KOPT-K1 (cell line): Measurements from ENCODE around the gene PRKCZ.

ENCODE experiments used
- H3K27ac ChIP-seq: fragments of 200-600 bp; sonication (generic); 2 replicates; pipeline ENCODE4 v1.5.1; 2016; ENCODE audit warnings: antibody characterized with exemption, mild to moderate bottlenecking, low read depth, low read length; ENCODE audit not compliant: poor library complexity, severe bottlenecking
- H3K36me3 ChIP-seq: fragments of 200-600 bp; sonication (generic); 2 replicates; pipeline ENCODE4 v1.5.1; 2017; ENCODE audit warnings: antibody characterized with exemption, mild to moderate bottlenecking, low read length, moderate library complexity; ENCODE audit not compliant: insufficient read depth
- H3K9me3 ChIP-seq: fragments of 200-600 bp; sonication (generic); 2 replicates; pipeline ENCODE4 v1.5.1; 2017; ENCODE audit warnings: antibody characterized with exemption, low read length, mild to moderate bottlenecking; ENCODE audit not compliant: insufficient read depth, poor library complexity, severe bottlenecking

Gene PRKCZ

DNA sequence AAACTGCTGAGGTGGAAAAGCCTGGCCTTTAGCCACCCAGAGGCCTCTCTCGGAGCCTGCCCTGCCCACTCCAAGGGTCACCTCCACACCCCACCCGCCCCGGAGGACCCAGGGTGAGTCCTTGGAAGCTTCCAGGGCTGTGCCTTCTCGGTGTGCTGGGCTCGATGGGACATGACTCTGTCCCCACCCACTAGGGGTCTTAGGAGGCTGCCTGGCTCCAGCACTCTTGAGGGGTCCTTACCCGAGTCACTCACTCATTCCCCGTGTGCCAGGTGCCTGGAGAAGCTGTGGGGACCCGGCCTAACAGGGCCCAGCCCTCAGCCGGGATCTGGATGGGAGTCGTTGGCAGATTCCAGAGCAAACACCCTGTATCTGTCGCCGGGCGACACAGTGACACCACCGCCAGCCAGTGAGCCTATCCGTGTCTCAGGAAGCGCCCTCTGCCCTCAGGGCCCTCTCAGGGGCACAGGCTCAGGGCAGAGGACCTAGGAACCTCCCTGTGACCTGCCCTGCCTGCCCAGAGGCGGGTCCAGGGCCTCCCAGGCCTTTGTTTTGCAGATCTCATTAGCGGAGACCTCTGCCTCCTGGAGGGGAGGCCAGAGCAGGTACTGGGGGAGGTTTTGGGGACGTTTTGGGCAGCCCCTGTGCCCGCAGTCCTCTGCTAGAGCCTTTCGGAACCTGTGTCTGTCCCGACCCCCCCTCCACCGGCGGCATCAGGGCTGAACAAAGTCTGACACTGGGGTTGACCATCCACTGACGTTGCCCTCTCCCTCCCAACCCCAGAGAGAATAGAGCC lies 3.1 kb upstream of the PRKCZ start:
- Histone ChIP-seq H3K9me3 (no peaks in the 10 kb centered on the region), H3K36me3 (no peaks in the 10 kb centered on the region), H3K27ac (no peak overlapping the region)

DNA sequence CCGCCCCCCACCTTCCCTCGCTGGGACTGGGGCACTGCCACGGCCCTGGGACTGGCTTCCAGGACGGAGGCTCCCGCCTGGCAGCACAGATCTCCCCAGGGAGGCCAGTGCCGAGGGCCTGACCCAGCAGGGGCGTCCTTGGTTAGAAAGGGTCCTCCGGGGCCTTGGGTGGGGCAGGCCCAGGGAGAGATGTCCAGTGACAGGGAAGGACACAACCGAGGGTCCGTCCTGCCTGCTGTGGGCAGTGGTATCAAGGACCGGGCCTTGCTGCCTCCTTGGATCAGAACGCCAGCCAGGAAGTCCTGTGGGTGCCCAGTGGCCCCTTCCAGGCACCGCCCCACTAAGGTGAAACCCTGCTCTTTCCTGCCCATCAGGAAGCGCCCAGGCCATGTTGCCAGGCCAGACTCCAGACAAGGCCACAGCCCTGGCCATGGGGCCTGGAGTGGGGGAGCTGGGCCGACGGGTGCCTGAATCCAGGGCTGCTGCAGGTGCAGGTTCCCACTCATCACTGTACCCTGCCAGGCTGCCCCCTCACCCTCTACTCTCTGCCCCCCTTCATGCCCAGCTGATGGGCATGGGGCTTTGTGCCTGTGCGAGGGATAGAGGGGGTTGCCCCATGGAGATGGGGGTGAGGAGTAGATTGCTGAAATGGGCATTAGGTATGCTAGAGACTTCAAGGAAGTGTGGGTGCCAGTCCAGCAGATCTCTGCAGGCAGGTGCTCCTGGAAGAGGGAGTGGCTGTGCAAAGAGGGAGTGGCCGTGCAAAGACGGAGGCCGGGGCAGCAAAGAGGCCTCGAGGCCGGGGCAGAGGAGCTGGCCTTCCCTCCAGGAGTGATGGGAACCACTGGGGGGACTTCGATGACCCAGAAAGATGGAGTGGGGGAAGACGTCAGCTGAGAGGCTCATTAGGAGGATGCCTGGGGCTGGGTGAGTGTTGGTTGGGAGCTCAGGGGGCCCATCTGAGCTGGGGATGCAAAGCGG lies 2.2 kb upstream of the PRKCZ start:
- no peak overlapping the region for H3K27ac ChIP-seq
- no peaks in the 10 kb centered on the region for H3K9me3 ChIP-seq
- H3K36me3 ChIP-seq = no peaks in the 10 kb centered on the region

DNA sequence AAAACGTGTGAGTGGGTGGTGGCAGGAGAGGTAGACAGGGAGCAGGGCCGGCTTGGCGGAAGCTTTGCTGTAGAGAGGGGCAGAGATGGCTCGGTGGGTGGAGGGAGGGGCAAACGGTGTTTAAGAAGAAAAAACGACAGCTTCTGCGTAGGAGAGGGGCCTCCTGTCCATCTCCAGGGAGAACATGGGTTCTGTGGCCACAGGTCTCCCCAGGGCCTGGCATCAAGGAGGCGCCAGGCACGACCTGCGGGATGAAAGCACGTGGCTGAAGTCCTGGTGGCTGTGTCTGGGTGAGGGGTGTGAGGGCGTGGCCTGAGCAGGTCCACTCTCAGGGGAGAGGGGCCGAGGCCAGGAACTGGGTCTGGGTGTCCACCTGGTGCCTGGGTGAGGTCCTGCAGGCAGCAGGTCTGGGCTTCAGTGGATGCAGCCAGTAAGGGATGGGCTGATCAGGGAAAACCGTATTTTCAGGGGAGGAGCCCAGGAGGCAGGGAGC lies 940 bp upstream of the PRKCZ start:
- Histone ChIP-seq H3K9me3 (no peaks in the 10 kb centered on the region), H3K36me3 (no peaks in the 10 kb centered on the region), H3K27ac (no peak overlapping the region)

DNA sequence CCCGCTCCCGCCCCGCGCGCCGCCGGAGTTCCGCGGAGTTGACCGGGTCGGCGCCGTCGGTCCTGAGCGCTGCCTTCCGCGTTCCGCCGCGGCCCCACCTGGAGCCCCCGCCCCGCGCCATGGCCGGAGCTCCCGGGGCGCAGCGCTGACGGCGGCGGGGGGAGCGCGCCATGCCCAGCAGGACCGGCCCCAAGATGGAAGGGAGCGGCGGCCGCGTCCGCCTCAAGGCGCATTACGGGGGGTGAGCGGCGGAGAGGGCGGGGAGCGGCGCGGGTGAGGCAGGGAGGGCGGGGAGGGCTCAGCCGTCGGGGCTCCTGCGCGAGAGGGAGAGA lies 216 bp downstream of the PRKCZ start:
- H3K27ac ChIP-seq = no peak overlapping the region
- H3K36me3 ChIP-seq = no peaks in the 10 kb centered on the region
- no peaks in the 10 kb centered on the region for H3K9me3 ChIP-seq

DNA sequence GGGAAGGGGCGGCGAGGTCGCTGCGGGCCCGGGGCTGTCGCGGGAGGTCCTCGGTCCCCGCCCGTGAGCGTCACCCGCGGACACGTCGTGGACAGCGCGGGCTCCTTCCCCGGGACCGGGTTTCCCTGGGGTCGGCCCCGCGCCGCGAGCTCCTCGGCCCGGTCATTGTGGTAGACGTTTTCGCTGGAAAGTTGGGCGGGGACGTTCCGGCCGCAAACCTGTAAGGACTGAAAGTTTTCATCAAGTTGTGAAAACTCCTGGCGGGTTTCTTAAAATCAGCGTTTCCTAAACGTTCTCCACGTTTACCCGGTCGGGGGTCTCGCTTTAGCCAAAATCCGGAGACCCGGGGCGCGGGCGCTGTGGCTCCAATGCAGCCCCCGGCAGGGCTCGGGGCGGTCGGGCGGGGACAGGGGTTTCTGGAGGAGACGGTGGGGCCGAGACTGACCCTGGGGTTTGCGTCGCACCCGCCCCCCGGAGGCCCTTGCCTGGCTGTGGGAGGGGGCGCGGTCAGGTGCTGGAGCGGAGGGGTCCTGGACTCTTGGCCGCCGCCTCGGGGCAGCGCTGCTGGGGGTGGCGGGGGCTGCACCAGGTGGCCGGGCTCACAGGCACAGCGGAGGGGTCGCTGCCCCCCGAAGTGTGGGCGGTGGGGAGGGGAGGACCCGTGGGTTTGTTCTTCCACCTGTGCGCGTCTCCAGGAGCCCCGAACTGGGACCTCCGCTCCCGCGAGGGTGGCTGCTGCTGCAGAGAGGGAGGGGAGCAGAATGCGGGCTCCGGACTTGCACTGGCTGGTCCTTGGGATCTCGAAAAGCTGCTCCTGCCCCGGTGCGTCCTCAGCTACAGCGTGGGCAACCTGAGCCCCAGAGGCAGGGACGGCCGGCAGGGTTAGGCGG lies 827 bp downstream of the PRKCZ start:
- no peak overlapping the region for H3K27ac ChIP-seq
- H3K36me3 ChIP-seq = no peaks in the 10 kb centered on the region
- H3K9me3 ChIP-seq = no peaks in the 10 kb centered on the region

DNA sequence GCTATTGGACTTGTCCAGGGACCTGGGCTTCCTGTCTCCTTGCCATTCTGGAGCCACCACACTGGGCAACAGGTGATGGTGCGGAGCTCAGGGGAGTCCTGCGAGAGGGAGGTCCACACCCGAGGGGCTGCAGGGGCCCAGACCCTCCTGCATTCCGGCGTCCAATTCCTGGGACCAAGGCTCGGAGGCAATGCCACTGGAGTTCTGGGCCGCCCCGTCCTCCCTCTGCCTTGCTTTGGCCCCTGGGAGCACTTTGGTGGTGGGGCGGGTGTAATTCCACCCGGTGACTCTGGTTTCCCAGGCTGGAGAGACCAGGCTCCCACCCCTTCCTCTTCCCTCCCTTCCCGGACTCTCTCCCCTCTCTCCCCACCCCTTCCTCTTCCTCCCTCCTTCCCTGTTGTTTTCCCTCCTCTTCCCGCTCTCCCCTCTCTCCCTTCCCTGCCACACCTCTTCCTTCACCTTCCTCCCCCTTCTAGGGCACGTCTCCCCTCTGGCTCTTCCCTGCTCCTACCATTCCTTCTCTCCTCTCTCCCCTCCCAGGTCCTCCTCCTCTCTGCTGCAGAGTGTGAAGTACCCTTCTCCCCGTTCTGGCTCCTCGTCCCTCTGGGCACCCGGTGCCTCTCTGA lies 2.0 kb downstream of the PRKCZ start:
- no peaks in the 10 kb centered on the region for H3K9me3 ChIP-seq
- H3K36me3 ChIP-seq = no peaks in the 10 kb centered on the region
- no peak overlapping the region for H3K27ac ChIP-seq

DNA sequence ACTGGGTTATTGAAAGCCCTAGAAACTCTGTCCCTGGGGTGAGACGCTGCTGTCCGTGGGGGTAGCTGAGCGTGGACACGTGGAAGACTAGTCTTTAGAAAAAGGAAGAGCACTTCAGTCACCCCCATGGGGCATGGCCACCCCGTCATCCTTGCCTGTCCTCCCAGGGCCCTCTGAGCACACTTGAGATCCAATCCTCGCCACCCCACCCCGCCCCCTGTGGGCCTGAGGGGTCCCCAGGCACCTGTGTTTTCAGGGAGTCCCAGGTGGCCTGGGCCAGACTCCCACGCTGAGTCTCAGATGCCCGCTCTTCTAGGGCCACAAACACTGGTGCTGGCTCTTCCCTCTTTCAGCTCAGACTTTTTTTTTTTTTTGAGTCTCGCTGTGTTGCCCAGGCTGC lies 2.5 kb downstream of the PRKCZ start:
- no peaks in the 10 kb centered on the region for H3K36me3 ChIP-seq
- no peak overlapping the region for H3K27ac ChIP-seq
- no peaks in the 10 kb centered on the region for H3K9me3 ChIP-seq

DNA sequence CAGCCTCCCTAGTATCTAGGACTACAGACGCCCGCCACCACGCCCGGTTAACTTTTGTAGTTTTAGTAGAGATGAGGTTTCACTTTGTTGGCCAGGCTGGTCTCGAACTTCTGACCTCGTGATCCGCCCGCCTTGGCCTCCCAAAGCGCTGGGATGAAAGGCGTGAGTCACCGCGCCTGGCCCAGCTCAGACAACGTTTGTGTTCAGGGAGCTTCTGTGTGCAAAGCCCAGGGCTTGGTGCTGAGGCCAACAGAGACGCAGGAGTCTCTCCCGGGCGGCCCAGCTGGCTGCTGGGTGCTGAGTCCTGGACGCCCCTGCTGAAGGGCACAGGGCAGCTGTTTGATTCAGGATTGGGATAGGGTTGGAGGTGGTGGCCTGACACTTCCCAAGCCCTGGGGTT lies 3.0 kb downstream of the PRKCZ start:
- Histone ChIP-seq H3K36me3 (no peaks in the 10 kb centered on the region), H3K27ac (no peak overlapping the region), H3K9me3 (no peaks in the 10 kb centered on the region)

DNA sequence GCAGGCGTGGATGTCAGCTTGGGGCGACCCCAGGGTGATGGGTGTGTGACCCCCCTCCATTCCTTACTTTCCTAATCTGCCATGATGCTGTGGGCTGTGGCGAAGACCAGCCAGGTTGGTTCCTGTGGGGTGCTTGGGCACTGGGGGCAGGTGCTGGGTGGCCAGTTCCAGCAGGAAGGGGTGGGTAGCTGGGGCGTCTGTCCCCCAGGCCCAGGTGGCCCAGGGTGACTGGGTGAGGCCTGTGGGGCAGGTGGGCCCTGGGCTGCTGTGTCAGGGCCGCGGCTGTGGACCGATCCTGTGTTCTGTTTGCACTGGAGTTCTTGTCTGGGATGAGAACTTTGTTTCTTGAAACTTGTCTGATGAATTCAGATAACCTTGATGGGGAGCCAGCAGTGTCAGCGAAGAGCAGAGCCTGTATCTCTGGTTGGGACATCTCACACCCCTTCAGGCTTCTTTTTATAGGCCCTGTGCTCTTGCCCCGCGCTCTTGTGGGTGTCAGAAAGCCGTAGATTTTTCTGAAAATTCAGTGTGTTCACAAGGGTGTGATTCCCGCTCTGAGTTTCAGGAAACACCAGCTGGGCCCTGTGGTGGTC lies 3.7 kb downstream of the PRKCZ start:
- H3K27ac ChIP-seq = no peak overlapping the region
- H3K36me3 ChIP-seq = no peaks in the 10 kb centered on the region
- no peaks in the 10 kb centered on the region for H3K9me3 ChIP-seq

DNA sequence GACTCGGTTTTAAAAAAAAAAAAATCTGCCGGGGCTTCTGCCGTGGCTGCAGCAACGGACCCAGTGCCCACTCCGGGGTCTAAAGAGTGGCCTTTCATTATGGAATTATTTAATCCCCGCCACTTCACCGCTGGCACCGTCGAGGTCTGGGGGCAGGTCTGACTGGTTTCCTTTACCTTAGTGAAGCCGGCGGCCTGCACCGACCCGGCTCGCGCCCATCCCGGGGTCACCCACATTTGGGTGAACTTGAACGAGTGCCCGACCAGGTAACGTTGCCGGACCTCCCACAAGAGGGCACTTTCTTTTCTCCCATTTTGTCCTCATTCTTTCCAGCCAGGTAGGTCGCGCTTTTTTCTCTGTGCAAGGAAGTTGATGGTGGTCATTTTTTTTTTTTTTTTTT lies 4.3 kb downstream of the PRKCZ start:
- H3K27ac ChIP-seq = no peak overlapping the region
- H3K36me3 ChIP-seq = no peaks in the 10 kb centered on the region
- no peaks in the 10 kb centered on the region for H3K9me3 ChIP-seq

DNA sequence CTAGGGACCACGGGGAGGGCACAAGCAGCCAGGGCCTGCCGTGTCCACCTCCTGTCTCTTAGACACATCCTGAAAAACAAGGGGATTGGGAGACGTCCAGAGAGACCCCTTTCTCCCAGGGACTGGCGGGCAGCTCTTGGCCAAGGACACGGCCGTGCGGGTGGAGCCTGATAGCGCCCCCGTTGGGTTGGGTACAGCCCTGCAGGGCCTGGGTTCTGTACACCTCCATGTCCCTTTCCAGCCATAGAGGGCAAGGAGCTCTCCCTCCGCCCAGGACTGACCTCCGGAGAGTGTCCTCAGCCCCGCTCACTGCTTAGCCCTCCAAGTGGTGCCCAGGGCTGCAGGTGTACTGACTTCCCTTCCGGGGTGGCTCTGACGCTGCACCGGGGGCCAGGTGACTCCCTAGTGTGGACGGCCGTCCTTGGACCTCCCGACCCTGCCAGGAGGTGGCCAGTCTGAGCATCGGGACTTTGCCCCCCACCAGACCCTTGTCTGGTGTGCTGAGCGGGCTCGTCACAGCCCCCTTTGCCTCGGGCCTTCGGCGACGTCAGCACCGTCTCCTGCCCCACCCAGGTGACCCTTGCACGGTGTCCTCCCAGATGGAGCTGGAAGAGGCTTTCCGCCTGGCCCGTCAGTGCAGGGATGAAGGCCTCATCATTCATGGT lies 5.8 kb downstream of the PRKCZ start:
- no peaks in the 10 kb centered on the region for H3K9me3 ChIP-seq
- H3K36me3 ChIP-seq = no peaks in the 10 kb centered on the region
- H3K27ac ChIP-seq = no peak overlapping the region

DNA sequence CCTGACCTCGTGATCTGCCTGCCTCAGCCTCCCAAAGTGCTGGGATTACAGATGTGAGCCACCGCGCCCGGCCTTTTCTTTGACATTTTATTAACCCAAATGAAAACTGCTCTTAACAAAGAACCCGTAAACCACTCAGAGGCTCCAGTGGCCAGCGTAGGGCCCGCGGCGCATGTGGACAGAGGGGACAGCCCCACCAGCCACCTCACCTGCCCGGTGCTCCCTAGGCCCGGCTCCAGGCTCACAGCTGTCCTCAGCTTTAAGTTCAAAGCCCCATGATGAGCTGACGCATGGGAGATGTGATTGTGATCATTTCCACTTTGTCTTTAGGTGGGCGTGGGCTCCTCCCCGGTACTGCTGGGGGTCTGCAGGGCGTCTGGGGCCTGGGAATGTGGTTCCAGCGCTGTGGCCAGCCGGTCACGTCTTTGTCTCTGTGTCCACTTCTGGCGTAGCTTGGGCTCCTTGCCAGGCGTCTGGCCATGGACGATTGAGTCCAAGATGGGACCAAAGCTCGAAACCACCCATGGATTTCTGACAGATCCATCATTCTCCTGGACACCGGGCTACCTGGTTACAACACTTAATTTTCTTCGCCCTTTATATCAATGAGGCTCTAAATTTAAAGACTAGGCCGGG lies 6.9 kb downstream of the PRKCZ start:
- H3K36me3 ChIP-seq = no peaks in the 10 kb centered on the region
- H3K27ac ChIP-seq = no peak overlapping the region
- no peaks in the 10 kb centered on the region for H3K9me3 ChIP-seq

DNA sequence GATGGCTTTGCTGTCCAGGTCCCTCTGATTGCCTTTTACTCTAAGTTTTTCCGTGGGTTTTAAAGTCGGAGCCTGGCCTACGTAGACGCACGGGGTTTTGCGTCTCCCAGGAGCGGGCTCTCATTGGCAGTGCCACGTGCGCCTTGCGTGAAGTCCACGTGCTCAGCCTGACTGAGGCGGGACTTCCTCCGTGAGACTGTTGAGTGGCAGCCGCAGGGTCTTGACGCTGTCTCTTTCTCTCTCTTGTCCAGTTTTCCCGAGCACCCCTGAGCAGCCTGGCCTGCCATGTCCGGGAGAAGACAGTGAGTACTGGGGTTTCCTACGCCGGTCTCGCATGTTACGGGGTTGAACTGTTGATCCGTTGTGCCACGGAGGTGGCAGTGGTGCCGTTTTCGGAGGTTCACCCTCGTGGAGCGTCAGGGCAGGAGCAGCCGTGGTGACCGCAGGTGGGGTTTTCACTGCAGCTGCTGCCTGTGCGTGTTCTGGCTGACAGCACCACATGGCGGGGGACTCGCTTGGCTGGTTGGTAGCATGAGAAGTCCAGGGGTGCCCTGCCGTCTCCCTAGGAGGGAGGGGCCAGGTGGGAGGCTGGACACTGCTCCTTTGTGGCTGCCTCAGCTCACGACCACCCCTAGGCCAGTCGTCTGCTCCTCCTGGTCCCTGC lies 9.2 kb downstream of the PRKCZ start:
- no peaks in the 10 kb centered on the region for H3K36me3 ChIP-seq
- H3K9me3 ChIP-seq = peaks cover 2% of the 10 kb centered on the region
- no peak overlapping the region for H3K27ac ChIP-seq
